Measurements from ENCODE around the gene FADS3. TPM values are rescaled to one million over a fixed set of nuclear protein-coding genes. Genes with fewer than 3 reads are reported as not detected.
A peak's percentile ranks its signal among the peaks of the same experiment; 100 is the strongest.

FADS3 gene
- total RNA-seq, 1 donor from 2014 or later = 13.6 TPM

DNA sequence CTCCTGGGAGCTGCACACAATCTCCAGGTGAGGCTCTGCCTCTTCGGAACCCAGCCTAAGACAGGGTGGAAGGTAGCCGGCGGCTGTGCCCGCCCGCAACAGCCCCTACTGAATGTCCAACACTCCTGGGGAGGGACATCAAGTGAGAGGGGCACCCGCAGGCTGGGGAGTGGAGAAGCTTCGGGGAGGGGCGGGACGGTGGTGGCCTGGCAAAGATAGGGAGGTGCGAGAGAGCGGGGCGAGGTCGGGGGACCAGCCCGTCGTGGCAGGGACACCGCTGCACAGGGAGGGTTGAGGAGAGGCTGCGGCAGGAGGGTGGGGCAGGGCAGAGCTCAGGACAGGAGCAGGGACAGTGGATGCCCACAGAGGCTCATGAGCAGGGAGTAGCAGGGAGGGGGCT lies 8.9 kb upstream of the FADS3 start:
- peaks cover 3% of the 10 kb centered on the region for H3K27me3 Mint-ChIP-seq (ENCODE audit: low read depth)
- no peaks in the 10 kb centered on the region for H3K36me3 Mint-ChIP-seq (ENCODE audit: low read depth)
- no peak for DNase-seq (ENCODE audit: low read depth, low spot score)
- no peak overlapping the region for H3K4me3 Mint-ChIP-seq
- H3K9me3 Mint-ChIP-seq = no peaks in the 10 kb centered on the region
- no peaks in the 10 kb centered on the region for H3K4me1 Mint-ChIP-seq
- H3K27ac Mint-ChIP-seq (ENCODE audit: unreplicated experiment) = peak overlapping the region; percentile 12
- TF ChIP-seq, protein P1, sequence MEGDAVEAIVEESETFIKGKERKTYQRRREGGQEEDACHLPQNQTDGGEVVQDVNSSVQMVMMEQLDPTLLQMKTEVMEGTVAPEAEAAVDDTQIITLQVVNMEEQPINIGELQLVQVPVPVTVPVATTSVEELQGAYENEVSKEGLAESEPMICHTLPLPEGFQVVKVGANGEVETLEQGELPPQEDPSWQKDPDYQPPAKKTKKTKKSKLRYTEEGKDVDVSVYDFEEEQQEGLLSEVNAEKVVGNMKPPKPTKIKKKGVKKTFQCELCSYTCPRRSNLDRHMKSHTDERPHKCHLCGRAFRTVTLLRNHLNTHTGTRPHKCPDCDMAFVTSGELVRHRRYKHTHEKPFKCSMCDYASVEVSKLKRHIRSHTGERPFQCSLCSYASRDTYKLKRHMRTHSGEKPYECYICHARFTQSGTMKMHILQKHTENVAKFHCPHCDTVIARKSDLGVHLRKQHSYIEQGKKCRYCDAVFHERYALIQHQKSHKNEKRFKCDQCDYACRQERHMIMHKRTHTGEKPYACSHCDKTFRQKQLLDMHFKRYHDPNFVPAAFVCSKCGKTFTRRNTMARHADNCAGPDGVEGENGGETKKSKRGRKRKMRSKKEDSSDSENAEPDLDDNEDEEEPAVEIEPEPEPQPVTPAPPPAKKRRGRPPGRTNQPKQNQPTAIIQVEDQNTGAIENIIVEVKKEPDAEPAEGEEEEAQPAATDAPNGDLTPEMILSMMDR (conservative IDR thresholded peaks at IDR 0.05) = no peak

DNA sequence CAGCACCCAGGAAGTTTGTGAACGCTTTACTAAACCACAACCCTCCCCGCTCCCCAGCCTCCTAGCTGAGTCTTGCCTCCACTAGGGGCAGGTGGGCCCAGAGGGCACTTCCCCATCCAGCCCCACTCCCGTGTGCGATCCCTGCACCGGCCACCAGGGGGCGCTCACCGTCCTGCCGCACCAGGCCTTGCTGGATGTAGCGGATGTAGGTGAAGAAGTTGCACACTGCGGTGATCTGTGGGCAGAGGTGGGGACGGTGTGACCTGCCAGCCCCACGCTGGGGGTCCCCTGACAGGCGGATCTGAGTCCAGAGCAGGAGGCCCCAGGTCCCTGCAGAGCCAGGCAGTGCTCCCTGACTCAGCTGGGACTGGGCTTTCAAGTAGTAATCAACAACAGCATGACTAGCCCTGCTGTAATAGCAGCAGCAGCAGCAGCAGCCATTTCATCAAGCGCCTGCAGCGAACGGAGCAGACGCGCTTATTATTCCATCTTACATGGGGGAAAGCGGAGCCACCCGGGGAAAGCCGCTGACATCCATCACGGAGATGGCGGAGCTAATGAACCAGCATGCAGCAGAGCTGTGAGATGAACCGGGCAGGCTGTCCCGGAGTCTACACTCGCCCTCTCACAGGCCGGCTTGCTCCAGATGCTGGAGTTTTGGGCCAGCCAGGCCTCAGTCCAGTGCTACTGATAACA lies 7.9 kb upstream of the FADS3 start:
- H3K9me3 Mint-ChIP-seq = no peaks in the 10 kb centered on the region
- no peak overlapping the region for H3K27ac Mint-ChIP-seq (ENCODE audit: unreplicated experiment)
- TF ChIP-seq, protein P1 (conservative IDR thresholded peaks at IDR 0.05) = peak; percentile 100
- peak; percentile 95 for DNase-seq (ENCODE audit: low read depth, low spot score)
- no peaks in the 10 kb centered on the region for H3K36me3 Mint-ChIP-seq (ENCODE audit: low read depth)
- H3K4me1 Mint-ChIP-seq = no peaks in the 10 kb centered on the region
- peaks cover 5% of the 10 kb centered on the region for H3K27me3 Mint-ChIP-seq (ENCODE audit: low read depth)
- H3K4me3 Mint-ChIP-seq = no peak overlapping the region

- H3K4me3 Mint-ChIP-seq = no peak overlapping the region
- H3K27me3 Mint-ChIP-seq (ENCODE audit: low read depth) = peaks cover 3% of the 10 kb centered on the region
- no peak overlapping the region for H3K27ac Mint-ChIP-seq (ENCODE audit: unreplicated experiment)
- no peak for DNase-seq (ENCODE audit: low read depth, low spot score)
- TF ChIP-seq, protein P1 (conservative IDR thresholded peaks at IDR 0.05) = no peak
- H3K9me3 Mint-ChIP-seq = no peaks in the 10 kb centered on the region
- H3K4me1 Mint-ChIP-seq = no peaks in the 10 kb centered on the region
- H3K36me3 Mint-ChIP-seq (ENCODE audit: low read depth) = no peaks in the 10 kb centered on the region
These were observed 6.9 kb upstream of the FADS3 start for GRCh38 chr11:61898247-61898582.

DNA sequence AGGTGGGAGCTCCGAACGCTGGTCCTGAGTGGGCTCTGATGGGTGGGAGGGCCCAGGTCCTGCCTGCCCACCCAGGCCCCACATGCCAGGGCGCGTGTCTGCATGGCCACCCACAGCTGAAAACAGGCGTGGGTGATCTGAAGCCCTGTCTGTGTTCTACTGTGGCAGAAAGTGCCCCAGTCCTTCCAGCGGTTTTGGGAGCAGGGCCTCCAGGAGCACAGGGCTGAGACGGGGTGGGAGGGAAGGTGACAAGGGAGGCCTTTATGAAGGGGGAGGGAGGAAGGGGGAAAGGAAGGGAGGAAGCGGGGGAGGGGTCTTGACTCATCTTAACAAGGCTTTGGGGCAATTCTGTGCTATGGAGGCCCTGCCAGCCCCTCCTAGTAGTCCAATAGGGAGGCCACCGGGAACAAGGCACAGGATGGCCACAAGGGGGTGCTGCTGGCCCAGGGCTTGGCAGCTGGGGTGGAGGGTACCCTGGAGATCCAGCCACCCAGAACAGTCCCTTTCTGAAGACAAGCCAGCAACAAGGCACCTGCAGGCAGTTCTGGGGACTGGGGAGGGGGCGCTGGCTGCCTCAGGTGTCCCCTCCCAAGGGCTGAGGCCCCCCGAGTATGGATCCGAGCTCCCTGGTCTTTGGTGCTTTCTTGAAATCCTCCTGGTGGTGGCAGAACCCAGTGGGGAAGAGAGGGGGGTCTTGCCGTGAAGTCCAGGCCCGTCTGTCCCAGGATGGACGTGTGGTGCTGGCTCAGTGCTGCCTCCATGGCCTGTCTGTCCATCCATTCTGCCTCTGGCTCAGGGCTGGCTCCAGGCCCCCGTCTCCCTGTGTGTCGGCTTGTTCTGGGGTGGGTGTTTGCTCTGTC lies 6.3 kb upstream of the FADS3 start:
- DNase-seq (ENCODE audit: low read depth, low spot score) = peak; percentile 92
- no peaks in the 10 kb centered on the region for H3K9me3 Mint-ChIP-seq
- H3K4me3 Mint-ChIP-seq = peak overlapping the region; percentile 19
- H3K27me3 Mint-ChIP-seq (ENCODE audit: low read depth) = peaks cover 3% of the 10 kb centered on the region
- no peaks in the 10 kb centered on the region for H3K4me1 Mint-ChIP-seq
- H3K36me3 Mint-ChIP-seq (ENCODE audit: low read depth) = no peaks in the 10 kb centered on the region
- TF ChIP-seq, protein P1 (conservative IDR thresholded peaks at IDR 0.05) = peak; percentile 88
- H3K27ac Mint-ChIP-seq (ENCODE audit: unreplicated experiment) = no peak overlapping the region

DNA sequence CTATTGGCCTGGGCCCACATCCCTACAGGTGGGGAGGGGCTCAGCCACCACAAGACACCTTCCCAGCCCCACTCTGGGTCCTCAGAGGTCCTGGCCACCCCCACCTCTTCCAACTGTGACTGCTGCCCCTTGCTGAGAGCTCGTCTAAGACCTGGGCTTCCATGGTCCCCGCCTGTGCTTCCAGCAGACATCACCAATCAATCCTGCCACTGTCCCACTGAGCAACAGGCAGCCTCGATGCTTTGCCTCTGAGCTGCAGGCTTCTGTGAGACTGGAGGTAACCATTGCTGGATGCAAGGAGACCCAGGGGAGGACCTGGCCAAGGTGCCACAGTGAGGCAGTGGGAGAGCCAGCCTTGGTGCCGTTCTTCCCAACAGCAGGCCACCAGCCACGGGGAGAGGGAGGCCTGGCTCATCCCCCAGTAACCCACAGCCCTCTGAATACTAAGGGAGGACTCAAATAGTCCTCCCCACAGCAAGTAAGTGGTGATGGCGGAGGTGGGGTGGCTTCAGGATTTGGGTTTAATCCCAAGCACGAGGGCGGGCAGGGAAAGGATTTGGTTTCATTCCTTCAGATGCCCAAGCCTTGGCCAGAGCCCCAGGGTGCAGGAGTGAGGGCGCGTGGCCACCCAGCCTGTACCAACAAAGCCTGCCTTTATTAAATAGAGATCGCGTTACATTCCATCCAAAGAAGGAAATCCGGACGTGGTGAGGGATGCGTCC lies 5.5 kb upstream of the FADS3 start:
- no peaks in the 10 kb centered on the region for H3K9me3 Mint-ChIP-seq
- peaks cover 8% of the 10 kb centered on the region for H3K27me3 Mint-ChIP-seq (ENCODE audit: low read depth)
- H3K4me1 Mint-ChIP-seq = no peaks in the 10 kb centered on the region
- TF ChIP-seq, protein P1 (conservative IDR thresholded peaks at IDR 0.05) = no peak
- DNase-seq (ENCODE audit: low read depth, low spot score) = no peak
- H3K4me3 Mint-ChIP-seq = no peak overlapping the region
- H3K27ac Mint-ChIP-seq (ENCODE audit: unreplicated experiment) = no peak overlapping the region
- H3K36me3 Mint-ChIP-seq (ENCODE audit: low read depth) = no peaks in the 10 kb centered on the region
